Keratinocyte (primary cell): ENCODE results near the gene ANKRD30A. TPM values are rescaled to one million over a fixed set of nuclear protein-coding genes. Genes with fewer than 3 reads are reported as not detected.

Source experiments
- DNase-seq: peaks from one replicate; pipeline ENCODE4 v3.0.0-alpha.2; 2011; ENCODE audit warnings: low read depth, missing footprints, low spot score
- FAIRE-seq: peaks from 2 replicates; lab custom pipeline; 2011; peaks lifted over from hg19 to GRCh38; lab: Jason Lieb, UNC
- H2AFZ ChIP-seq: 2 replicates; pipeline ENCODE4 v1.6.0; 2012; ENCODE audit warnings: low read length, control low read depth, inconsistent platforms; ENCODE audit not compliant: control insufficient read depth
- H3K27ac ChIP-seq: 2 replicates; pipeline ENCODE4 v1.5.1; 2011; ENCODE audit warnings: low read length; ENCODE audit not compliant: control insufficient read depth, insufficient read depth
- H3K27me3 ChIP-seq: 3 replicates; pipeline ENCODE4 v1.6.0; 2011; ENCODE audit warnings: low read length; ENCODE audit not compliant: control insufficient read depth, insufficient read depth; ENCODE audit errors: extremely low read depth
- H3K36me3 ChIP-seq, 2 experiments: 2 replicates in 1 of 2; 3 replicates in 1 of 2; pipeline ENCODE4 v1.5.1; 2011; ENCODE audit warnings: low read length in 2 of 2, mild to moderate bottlenecking in 1 of 2; ENCODE audit not compliant: control insufficient read depth in 2 of 2, insufficient read depth in 2 of 2; ENCODE audit errors: extremely low read depth in 1 of 2
- H3K4me1 ChIP-seq: 3 replicates; pipeline ENCODE4 v1.5.1; 2011; ENCODE audit warnings: low read length; ENCODE audit not compliant: control insufficient read depth, insufficient read depth; ENCODE audit errors: extremely low read depth
- H3K4me2 ChIP-seq: 3 replicates; pipeline ENCODE4 v1.6.0; 2011; ENCODE audit warnings: low read depth, low read length; ENCODE audit not compliant: control insufficient read depth, insufficient read depth; ENCODE audit errors: extremely low read depth
- H3K4me3 ChIP-seq, 3 experiments: fragments of 200-600 bp in 1 of 3; sonication (generic) in 1 of 3; 2 replicates in 2 of 3; 3 replicates in 1 of 3; pipeline ENCODE4 v1.5.1; 2011 to 2016; ENCODE audit warnings: low read length in 3 of 3, mild to moderate bottlenecking in 3 of 3, control low read depth in 2 of 3, inconsistent platforms in 1 of 3, low read depth in 1 of 3, mixed read lengths in 1 of 3, mixed run types in 1 of 3, moderate library complexity in 1 of 3; ENCODE audit not compliant: control insufficient read depth in 2 of 3, insufficient read depth in 2 of 3; ENCODE audit errors: extremely low read depth in 1 of 3
- H3K79me2 ChIP-seq: 2 replicates; pipeline ENCODE4 v1.6.0; 2012; ENCODE audit warnings: low read length; ENCODE audit not compliant: control insufficient read depth, insufficient read depth
- H3K9ac ChIP-seq: 3 replicates; pipeline ENCODE4 v1.6.0; 2011; ENCODE audit warnings: low read length; ENCODE audit not compliant: control insufficient read depth, insufficient read depth; ENCODE audit errors: extremely low read depth
- H3K9me1 ChIP-seq: 3 replicates; pipeline ENCODE4 v1.6.0; 2011; ENCODE audit warnings: low read length; ENCODE audit not compliant: control insufficient read depth, insufficient read depth; ENCODE audit errors: extremely low read depth
- H3K9me3 ChIP-seq: 2 replicates; pipeline ENCODE4 v1.5.1; 2012; ENCODE audit warnings: low read depth, low read length; ENCODE audit not compliant: control insufficient read depth
- H4K20me1 ChIP-seq: 3 replicates; pipeline ENCODE4 v1.6.0; 2011; ENCODE audit warnings: low read length; ENCODE audit not compliant: control insufficient read depth, insufficient read depth; ENCODE audit errors: extremely low read depth
- EZH2 ChIP-seq: IDR thresholded peaks from one replicate; pipeline ENCODE4 v1.6.1; 2012; ENCODE audit warnings: inconsistent platforms, mild to moderate bottlenecking, low read length, moderate library complexity
- dilution Hi-C: fragments of 300-500 bp; cut with MboI; formaldehyde crosslinking; loops from one replicate; pipeline ENCODE4 v1.7.0; 2020; ENCODE audit warnings: low sequenced_read_pairs; ENCODE audit not compliant: extremely low pct_ligation_motif_present
- polyA plus RNA-seq, 5 experiments: library from polyadenylated mRNA; depleted of rRNA in 3 of 5; stranded (reverse) in 3 of 5; stranded (forward) in 1 of 5; unstranded in 1 of 5; fragments of >200 nt; gene quantifications; 1 replicate in 1 of 5; 2 replicates in 3 of 5; 3 replicates in 1 of 5; pipeline versions ENCODE4 v1.2.1 to v1.2.3, GENCODE V29; 2011 to 2012; ENCODE audit warnings: missing spikeins in 2 of 5, low read depth in 1 of 5, low replicate concordance in 1 of 5
- TF ChIP-seq, protein P1 (sequence below), 3 experiments: IDR thresholded peaks in 1 of 3; conservative IDR thresholded peaks in 1 of 3; optimal IDR thresholded peaks in 1 of 3; 2 replicates in 2 of 3; 3 replicates in 1 of 3; pipeline versions ENCODE3 to v1.5.1; 2011; ENCODE audit warnings: low read length in 3 of 3, mild to moderate bottlenecking in 3 of 3, moderate library complexity in 2 of 3, control low read depth in 1 of 3, inconsistent platforms in 1 of 3; ENCODE audit not compliant: insufficient read depth in 2 of 3; ENCODE audit errors: extremely low read depth in 1 of 3

The ANKRD30A gene
- polyA plus RNA-seq, 1 donor (not counting 4 experiments of a cell fraction or from before 2014, with no cell fraction given): not detected

DNA sequence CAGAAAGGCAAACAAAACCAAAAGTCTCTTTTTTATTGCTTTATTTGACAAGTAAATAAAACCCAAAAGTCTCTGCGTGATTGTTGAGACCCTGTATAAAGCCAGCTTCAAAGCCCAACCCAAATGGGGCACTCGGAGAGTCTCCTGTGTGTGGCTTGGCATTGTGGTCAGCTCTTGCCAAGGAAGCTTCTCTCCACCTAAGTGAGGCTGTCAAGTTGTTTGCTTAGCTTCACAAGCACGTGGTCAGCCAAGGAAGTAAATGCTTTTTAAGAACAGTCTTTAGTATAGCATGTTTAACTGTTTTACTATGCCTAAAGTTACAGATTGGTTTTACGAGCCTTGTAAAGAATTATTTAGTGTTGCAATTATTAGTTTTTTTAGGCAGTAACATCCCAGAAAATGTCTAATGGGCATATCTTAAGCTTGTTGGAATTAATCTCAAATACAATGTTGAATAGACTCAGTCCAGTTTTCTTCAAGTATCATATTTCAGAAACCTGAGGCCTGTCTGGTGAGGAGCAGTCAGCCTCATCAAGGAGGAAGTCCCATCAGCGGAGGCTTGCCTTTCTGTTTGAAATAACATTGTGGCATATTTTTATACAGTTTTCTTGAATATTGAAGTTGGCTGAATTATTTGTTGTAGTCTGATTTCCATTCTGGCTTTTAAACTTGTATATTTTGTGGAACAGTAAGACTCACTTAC is 144.3 kb downstream of the ANKRD30A start:
- TF ChIP-seq, protein P1, sequence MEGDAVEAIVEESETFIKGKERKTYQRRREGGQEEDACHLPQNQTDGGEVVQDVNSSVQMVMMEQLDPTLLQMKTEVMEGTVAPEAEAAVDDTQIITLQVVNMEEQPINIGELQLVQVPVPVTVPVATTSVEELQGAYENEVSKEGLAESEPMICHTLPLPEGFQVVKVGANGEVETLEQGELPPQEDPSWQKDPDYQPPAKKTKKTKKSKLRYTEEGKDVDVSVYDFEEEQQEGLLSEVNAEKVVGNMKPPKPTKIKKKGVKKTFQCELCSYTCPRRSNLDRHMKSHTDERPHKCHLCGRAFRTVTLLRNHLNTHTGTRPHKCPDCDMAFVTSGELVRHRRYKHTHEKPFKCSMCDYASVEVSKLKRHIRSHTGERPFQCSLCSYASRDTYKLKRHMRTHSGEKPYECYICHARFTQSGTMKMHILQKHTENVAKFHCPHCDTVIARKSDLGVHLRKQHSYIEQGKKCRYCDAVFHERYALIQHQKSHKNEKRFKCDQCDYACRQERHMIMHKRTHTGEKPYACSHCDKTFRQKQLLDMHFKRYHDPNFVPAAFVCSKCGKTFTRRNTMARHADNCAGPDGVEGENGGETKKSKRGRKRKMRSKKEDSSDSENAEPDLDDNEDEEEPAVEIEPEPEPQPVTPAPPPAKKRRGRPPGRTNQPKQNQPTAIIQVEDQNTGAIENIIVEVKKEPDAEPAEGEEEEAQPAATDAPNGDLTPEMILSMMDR (optimal IDR thresholded peaks at IDR 0.05 in 1 of 3, IDR thresholded peaks at IDR 0.05 in 1 of 3, conservative IDR thresholded peaks at IDR 0.05 in 1 of 3; ENCODE audit: extremely low read depth in 1 of 3, insufficient read depth in 2 of 3, low read length in 3 of 3): no peak
- no peak for TF ChIP-seq EZH2
- Histone ChIP-seq H3K79me2 (no peaks in the 10 kb centered on the region), H3K9ac (no peak overlapping the region), H3K4me1 (no peaks in the 10 kb centered on the region), H3K27me3 (no peaks in the 10 kb centered on the region), H3K27ac (no peak overlapping the region), H2AFZ (no peak overlapping the region), H3K9me1 (no peaks in the 10 kb centered on the region), H3K9me3 (no peaks in the 10 kb centered on the region), H3K4me2 (no peak overlapping the region), H4K20me1 (no peaks in the 10 kb centered on the region), H3K36me3 (no peaks in the 10 kb centered on the region), H3K4me3 (no peak overlapping the region)
- dilution Hi-C loops: no loop called here
- FAIRE-seq: no peak
- DNase-seq: no peak

DNA sequence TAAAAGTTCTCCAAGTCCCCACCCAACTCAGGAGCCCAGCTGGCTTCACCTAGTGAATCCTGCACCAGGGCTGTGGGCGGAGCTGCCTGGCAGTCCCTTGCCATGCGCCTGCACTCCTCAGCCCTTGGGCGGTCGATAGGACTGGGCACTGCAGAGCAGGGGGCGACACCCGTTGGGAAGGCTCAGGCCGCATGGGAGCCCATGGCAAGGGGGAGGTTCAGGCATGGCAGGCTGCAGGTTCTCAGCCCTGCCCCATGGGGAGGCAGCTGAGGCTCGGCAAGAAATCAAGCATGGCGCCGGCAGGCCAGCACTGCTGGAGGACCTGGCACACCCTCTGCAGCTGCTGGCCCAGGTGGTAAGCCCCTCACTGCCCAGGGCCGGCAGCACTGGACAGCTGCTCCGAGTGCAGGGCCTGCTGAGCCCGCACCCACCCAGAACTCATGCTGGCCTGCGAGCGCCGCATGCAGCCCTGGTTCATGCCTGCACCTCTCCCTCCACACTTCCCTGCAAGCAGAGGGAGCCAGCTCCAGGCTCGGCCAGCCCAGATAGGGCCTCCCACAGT is 149.9 kb downstream of the ANKRD30A start:
- no peak for TF ChIP-seq EZH2
- TF ChIP-seq, protein P1 (optimal IDR thresholded peaks at IDR 0.05 in 1 of 3, IDR thresholded peaks at IDR 0.05 in 1 of 3, conservative IDR thresholded peaks at IDR 0.05 in 1 of 3; ENCODE audit: extremely low read depth in 1 of 3, insufficient read depth in 2 of 3, low read length in 3 of 3): no peak
- no peaks in the 10 kb centered on the region for H3K79me2 ChIP-seq
- H3K27ac ChIP-seq: no peak overlapping the region
- H3K9ac ChIP-seq: no peak overlapping the region
- peaks cover 4% of the 10 kb centered on the region for H3K9me3 ChIP-seq
- dilution Hi-C loops: no loop called here
- no peaks in the 10 kb centered on the region for H3K36me3 ChIP-seq
- H3K4me1 ChIP-seq: no peaks in the 10 kb centered on the region
- H3K4me2 ChIP-seq: no peak overlapping the region
- H3K9me1 ChIP-seq: no peaks in the 10 kb centered on the region
- DNase-seq (no peak), FAIRE-seq (no peak)
- no peak overlapping the region for H2AFZ ChIP-seq
- no peak overlapping the region for H3K4me3 ChIP-seq
- H3K27me3 ChIP-seq: no peaks in the 10 kb centered on the region
- no peaks in the 10 kb centered on the region for H4K20me1 ChIP-seq
